ENCODE data around the gene SFTPD.
"Not testable (repeated sequence)": the region's sequence is repeated elsewhere in the genome, so short reads cannot be mapped to it uniquely, and the experiment has no call there.

SFTPD gene

GRCh38 chr10:79925614-79926013 lies 23.3 kb downstream of the SFTPD start:
- DNase-seq: no peak

DNA sequence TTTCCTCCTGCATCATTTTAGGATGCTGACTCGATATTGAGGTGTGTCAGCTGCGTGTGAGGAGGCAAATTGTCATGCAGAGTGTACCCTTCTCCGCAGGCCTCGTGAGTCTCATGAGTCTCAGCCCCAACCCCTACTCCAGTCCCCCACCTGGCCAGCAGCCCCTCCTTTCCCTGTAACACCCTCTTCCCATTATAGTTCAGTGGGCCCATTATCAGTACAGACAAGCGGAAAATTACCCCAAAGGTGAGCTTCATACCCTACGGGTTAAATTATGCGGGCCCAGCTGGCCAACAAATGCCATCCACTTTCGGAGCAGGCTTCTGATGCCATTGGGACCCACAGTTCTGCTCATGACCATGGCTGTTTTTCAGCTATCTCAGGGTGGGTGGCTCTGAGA lies 25.2 kb downstream of the SFTPD start:
- DNase-seq: no peak

GRCh38 chr10:79923145-79923544 lies 25.8 kb downstream of the SFTPD start:
- no peak for DNase-seq

GRCh38 chr10:79922011-79922412 lies 26.9 kb downstream of the SFTPD start:
- DNase-seq: not testable (repeated sequence)

DNA sequence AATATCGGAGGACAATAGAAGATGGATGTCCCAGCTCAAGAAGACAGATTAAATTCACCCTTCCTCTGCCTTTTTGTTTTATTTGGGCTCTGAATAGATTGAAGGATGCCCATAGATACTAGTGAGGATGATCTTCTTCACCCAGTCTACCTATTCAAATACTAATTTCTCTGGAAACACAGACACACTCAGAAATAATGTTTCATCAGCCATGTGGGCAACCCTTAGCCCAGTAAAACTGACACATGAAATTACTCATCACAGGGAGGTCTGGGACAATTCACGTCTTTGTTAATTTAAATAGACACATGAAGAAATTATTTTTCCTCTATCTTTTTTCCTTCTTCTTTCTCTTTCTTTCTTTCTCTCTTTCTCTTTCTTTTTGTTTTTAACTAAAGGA lies 33.1 kb downstream of the SFTPD start:
- not testable (repeated sequence) for DNase-seq

DNA sequence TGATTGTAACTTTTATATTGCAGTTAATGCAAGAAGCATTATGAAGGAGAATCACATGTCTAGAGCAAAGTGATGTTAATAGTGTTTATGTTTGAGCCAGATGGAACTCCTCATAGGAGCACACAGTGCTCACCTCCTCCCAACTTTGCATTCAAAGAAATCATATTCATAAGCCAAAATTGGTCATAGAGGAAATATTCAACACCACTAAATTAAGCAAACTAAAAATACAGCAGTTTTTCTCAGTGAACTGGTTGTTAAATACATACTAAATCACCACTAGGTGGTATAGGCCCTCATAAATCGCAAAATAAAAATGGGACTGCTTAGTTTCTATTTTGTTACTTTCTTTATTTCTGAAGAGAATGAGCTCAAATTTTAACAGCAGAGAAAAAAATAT lies 34.4 kb downstream of the SFTPD start:
- DNase-seq: peak; percentile 20 to 51 (median 37)

DNA sequence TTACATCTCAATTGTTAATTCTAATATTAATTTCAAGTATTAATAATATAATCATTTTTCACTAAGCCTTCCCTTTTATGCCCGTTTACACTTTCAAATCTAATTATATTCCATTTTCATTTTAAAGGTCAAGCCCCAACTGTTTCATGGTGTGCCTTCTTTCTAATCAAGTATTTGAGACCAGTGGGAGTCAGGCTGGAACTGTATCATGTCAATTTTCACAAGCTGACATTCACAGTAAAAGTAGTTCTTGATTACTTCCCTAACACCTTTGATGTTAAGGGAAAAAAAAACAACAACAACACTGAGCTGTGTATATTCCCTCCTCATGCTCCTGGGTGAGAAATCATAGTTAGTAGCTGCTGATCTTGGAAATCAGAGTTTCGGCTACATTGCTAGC lies 38.1 kb downstream of the SFTPD start:
- DNase-seq: no peak

DNA sequence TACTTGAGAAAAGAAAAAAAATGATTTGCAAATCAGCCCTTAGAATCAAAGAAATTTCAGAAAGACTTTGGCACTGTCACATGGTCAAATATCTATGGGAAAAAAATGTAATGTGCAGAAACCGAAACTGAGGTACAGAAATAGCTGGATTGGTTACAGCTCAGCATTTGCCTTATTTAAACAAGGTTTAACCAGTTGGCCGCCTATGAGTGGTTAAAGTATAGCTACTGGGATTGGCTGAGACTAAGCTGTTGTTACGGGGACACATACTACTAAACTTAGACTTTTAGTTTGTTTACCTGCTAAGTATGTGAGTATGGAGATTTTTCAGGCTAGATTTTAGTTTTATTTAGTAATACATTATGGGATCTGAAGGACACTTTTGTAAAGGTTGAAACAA lies 38.6 kb downstream of the SFTPD start:
- DNase-seq: no peak

GRCh38 chr10:79905322-79906314 lies 43.3 kb downstream of the SFTPD start:
- peak; percentile 38 to 51 (median 38) for DNase-seq

GRCh38 chr10:79904671-79905321 lies 44.1 kb downstream of the SFTPD start:
- peak; percentile 32 to 65 (median 53) for DNase-seq

GRCh38 chr10:79901571-79901970 lies 47.3 kb downstream of the SFTPD start:
- not testable (repeated sequence) for DNase-seq

DNA sequence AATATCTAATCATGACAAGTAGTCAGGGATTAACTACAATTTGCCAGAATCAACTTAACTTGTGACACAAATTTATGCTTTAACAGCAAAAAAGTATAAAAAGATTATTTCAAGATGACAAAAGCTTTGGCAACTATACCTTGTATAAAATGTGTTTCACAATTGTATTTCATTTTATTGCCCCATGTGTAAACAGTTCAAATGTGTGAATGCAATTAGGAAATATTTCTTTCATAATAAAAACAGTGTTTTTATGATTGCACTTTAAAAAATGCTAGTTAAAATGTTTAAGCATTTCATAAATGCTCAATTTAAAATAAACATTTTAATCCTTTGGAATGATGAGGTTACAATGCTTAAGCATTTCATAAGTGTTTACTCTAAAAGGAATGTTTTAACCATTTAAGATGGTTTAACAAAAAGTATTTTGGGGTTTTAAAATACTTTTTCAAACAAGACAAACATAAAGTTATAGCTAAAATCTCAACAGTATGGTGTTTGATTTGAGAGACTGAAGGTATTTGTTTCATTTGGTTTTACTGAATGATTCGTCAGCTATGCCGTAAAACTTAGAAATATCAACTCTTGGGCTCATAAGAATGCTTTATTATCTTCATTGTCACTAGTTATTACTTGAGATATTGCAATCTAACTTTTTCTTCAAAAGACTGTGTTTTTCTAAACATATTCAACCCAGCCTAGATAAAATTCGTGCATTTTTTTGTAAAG lies 50.1 kb downstream of the SFTPD start:
- DNase-seq: no peak

DNA sequence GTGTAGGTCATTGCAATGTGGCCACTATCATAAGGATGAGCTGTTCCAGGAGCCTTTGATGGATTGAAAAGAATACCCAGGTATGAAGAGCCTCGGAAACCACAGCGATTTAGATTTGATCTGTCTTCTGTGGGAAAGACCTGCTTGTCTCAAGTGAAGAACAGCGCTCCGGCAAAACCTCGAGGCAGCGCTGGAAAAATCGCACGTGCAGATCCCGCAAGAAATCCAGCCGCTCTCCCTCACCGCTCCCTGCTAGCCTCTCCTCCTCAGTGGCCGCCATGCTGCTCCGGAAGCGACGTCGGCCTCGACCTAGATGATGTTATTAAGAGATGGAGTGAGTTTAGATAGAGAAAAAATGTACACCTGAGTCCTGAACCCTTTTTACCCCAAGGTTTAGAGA lies 56.0 kb downstream of the SFTPD start:
- DNase-seq: not testable (repeated sequence)

DNA sequence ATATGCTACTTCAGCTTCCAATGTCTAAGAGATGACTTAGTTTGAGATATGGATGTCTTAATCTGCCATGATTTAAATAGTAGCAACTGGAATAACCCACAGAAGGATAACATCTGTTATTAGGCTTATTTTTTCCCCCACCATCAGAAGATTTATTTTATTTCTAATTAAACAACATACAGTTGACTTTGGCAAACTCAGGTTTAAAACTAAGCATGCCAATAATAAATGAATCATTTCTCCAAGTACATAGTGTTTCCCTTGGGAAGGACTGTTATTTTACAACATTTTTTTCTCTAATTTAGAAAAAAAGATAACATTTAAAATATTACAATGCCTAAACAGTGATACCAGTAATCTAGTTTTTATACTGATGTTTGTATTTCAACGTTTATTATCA lies 58.4 kb downstream of the SFTPD start:
- no peak for DNase-seq

- peak; percentile 36 to 44 (median 40) for DNase-seq
These were observed 59.9 kb downstream of the SFTPD start for GRCh38 chr10:79888984-79889383.

Measured in suppressor macrophage treated with lipopolysaccharide for 1 hour (primary cell).